Activated gamma-delta T cell treated with Interleukin-2 at 50 U/mL for 16 hours (primary cell): Measurements from ENCODE around the gene UGT1A7.
"Not testable (repeated sequence)": the region's sequence is repeated elsewhere in the genome, so short reads cannot be mapped to it uniquely, and the experiment has no call there.

Source experiments
- DNase-seq: peaks from one replicate; pipeline ENCODE4 v3.0.0-alpha.2; 2020

Gene UGT1A7

DNA sequence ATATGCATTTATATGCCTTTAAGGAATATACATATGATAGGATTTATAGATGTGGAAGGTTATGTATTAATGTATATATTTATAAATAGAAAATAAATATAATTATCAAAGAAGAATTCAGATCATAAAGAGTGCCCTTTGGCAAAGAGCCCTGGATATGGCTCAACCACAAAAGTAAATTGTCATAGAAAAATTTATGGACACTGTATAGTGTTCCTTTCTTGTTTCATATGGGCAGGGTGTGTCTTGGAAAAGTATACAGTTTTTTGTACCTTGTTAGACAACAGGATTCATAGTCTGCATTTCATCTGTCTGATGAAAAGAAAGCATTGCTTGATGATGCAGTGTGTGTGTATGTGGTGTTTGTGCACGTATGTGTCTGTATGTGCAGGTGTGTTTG, 2.9 kb downstream of the UGT1A7 start:
- DNase-seq: no peak

GRCh38 chr2:233686928-233687327, 5.2 kb downstream of the UGT1A7 start:
- DNase-seq: no peak

DNA sequence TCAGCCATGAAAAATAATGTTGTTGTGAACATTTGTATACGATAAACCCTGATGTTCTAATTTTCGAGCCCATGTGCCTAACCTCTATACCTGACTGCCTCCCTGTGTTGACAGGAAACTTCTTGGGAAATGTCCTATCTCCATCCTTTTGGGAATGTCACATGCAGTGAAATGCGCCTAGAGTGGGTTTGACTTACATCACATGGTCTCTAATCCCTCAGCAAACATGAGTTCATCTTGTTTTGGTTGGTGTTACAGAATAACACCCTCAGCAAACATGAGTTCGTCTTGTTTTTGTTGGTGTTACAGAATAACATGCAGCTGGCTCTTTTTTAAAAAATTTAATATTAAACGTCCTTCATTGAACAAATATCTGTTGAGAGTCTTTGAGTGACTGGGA, 6.6 kb downstream of the UGT1A7 start:
- DNase-seq: no peak

DNA sequence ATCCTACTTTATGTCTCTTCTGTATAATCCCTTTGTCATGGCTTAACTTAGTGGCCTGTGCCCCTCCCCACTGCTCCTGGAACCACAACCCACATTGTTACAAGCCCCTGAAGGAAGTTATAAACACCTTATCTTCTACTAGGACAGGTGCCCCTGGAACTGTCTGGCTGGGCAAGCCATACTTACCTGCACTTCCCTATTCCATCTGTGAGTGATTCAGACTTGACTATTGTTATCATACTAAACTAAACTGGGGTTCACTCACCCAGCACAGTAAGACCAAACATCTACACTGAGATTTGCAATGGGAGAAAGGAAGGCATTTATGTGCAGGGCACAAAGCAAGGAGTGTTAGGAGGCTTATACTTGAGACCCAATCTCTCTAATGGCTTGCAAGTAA, 7.3 kb downstream of the UGT1A7 start:
- no peak for DNase-seq

- no peak for DNase-seq
These were observed 7.8 kb downstream of the UGT1A7 start for GRCh38 chr2:233689501-233689900.

DNA sequence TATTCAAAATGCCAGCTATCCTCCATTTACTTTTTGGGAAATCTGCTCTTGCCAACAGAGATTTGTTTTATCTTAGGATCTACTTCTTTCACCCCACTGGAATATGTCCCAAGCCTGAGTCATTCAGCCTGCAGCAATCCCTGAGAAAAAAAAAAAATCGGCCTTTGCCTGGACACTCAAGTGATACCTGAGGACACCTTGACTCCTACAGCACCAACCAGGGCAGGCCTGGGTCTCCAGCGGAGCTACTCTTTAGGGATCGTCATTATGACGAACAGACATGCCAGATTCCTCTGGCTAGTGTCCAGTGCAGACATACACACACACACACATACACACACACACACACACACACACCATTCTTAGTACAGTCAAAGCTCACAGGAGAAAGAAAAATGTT, 8.7 kb downstream of the UGT1A7 start:
- no peak for DNase-seq

- no peak for DNase-seq
These were observed 10.0 kb downstream of the UGT1A7 start for GRCh38 chr2:233691443-233692433.

DNA sequence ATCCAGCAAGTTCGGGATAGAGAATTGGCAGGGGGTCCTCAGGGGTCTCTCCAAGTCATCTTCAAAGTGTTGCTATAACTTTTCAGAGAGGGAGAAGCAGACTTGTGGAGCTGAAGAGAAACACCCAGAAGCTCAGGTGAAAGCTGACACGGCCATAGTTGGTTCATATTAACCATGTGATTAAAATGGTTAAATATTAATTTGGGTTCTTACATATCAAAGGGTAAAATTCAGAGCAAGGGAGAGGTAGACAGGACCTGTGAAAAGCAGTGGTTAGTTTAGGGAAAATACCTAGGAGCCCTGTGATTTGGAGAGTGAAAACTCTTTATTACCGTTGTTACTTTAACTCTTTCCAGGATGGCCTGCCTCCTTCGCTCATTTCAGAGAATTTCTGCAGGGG, 10.9 kb downstream of the UGT1A7 start, which contains the start of gene UGT1A6:
UGT1A6 (plus strand) TSS at position 243 of the 400 bp plus-strand sequence; CDS start at position 358, 115 bp downstream.
- DNase-seq: no peak

DNA sequence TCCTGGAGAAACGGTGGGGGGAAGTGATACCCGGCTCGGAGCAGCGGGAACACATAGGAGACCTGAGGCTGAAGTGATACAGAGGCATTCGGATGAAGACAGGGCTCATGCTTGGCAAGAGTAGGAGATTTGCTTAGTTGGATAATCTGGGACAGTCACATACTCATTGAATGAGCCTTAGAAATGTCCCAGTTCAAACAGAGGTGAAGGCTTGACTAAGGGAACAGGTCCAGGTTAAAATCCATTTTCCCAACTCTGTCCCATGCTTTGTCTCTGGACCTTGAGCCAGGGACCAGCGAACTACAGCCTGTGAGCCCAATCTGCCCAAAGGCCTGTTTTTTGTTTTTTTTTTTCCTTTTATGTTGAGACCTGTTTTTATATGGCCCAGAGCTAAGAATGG, 12.3 kb downstream of the UGT1A7 start:
- no peak for DNase-seq

DNA sequence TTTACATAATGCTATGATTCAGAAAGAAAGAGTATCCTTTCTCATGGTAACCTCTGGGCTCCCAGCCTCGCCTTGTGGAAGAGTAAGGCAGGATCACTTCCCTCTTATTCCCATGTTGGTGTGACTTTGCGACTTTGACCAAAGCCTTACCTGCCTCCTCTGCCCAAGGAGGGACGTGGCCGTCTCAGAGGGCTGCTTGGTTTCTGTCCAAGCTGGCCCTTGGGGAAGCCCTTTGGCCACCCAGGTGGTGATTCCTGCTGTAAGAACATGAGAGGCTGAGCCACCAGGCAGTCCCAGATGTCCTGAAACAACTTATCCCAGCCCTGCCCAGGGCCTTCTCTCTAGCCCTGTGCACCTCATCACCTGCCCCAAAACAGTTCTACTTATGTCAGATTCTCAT, 17.0 kb downstream of the UGT1A7 start:
- DNase-seq: no peak

DNA sequence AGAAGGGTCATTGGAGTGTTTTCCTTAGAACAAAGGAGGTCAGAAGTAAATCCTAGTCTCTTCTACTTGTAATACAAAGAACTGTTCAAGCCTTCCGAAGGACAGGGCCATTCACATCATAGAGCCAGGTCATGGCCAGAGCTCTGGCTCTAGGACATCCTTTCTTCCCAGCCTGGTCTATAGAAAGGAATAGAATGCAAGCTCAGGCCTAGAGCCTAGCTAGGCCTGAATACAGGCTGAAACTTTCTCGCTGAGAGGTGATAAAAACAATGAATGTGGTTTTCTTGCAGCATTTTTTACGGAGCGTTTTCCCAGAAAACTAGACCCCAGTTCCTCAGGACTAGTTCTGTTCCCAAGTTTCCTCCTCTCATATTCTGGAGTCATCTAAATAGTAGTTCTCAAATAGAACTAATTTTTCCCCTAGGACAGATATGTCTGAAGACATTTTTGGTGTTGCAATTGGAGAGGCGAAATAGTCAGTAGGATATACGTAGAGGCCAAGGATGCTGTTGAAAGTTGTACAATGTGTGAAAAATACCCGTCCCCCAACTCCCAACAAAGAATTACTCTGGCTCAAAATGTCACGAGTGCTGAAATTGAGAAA, 17.8 kb downstream of the UGT1A7 start:
- no peak for DNase-seq

GRCh38 chr2:233700028-233700635, 18.4 kb downstream of the UGT1A7 start:
- DNase-seq: no peak

DNA sequence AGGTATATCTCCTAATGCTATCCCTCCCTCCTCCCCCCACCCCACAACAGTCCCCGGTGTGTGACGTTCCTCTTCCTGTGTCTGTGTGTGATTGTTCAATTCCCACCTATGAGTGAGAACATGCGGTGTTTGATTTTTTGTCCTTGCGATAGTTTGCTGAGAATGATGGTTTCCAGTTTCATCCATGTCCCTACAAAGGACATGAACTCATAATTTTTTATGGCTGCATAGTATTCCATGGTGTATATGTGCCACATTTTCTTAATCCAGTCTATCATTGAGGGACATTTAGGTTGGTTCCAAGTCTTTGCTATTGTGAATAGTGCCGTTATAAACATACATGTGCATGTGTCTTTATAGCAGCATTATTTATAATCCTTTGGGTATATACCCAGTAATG, 19.1 kb downstream of the UGT1A7 start:
- not testable (repeated sequence) for DNase-seq

DNA sequence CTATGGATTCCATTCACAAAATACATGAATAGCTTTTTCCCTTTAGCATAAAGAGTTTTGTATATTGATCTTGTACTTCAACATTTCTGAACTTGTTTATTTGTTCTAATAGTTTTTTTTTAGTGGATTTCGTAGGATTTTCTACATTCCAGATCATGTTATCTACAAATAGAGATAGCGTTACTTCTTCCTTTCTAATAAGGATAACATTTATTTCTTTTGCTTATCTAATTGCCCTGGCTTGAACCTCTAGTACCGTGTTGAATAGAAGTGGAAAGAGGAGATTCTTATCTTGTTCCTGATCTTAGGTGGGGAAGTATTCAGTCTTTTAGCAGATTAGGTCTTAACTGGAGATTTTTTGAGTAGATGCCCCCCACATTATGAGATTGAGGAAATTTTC, 20.5 kb downstream of the UGT1A7 start:
- no peak for DNase-seq

GRCh38 chr2:233705911-233706506, 24.3 kb downstream of the UGT1A7 start:
- no peak for DNase-seq

DNA sequence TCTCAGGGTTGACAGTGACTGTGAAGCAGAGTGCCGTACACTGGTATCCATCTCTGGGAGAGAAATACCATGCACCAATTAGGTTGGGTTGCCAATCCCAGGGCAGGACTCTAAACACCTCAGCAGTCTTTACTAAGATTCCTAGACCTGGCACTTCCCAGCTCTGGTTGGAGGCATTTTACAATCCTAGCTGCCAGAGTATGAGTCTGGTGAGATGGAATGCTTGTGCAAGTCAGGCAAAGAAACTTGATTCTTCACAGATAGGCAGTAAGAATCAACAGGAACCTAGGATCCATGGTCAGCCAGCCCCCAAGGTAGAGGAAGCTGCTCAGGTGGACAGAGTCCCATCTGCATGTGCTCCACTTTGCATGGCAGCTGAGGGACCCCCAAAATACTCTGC, 25.0 kb downstream of the UGT1A7 start:
- no peak for DNase-seq

GRCh38 chr2:233707940-233708644, 26.4 kb downstream of the UGT1A7 start:
- DNase-seq: no peak

GRCh38 chr2:233708942-233709341, 27.2 kb downstream of the UGT1A7 start:
- no peak for DNase-seq

DNA sequence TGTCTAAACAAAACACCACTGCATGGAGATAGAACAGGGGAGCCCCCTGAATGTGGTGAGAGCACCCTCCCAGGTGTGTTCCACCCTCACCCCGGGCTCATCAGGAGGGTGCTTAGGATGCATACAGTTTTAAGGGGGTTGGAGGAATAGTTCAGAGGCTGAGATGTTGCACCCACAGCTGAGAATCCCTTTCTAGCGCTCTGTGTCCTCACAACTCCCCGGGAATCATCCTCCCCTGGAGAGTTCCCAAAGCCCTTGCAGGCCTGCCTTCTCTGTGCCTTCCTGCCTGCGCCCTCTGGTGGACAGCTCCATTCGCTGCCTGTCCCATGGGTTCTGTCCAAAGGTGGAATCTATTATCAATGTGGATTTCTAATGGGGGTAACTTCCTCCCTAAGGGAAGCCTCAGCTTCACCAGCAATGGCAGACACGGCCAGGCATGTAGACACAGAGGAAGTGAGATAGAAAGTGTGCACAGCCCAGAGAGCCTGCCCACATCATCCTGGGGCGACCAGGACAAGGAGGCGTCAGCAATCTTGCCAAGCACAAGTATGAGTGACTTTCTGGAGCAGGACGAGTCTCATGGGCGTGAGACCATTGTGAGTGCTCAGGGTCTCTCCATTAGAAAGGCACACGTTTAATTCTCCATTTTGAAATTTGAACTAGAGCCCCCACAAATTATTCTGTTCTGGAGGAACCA, 29.8 kb downstream of the UGT1A7 start:
- peak; percentile 66 for DNase-seq

- no peak for DNase-seq
These were observed 31.0 kb downstream of the UGT1A7 start, which contains the start of gene UGT1A5 for GRCh38 chr2:233712611-233713261. TSS of gene UGT1A5 (plus strand) at chr2:233712907. CDS start at chr2:233712992, 85 bp downstream.

DNA sequence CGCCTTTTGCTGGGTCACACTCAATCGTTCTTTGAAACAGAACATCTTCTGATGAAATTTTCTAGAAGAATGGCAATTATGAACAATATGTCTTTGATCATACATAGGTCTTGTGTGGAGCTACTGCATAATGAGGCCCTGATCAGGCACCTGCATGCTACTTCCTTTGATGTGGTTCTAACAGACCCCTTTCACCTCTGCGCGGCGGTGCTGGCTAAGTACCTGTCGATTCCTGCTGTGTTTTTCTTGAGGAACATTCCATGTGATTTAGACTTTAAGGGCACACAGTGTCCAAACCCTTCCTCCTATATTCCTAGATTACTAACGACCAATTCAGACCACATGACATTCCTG, 31.5 kb downstream of the UGT1A7 start:
- DNase-seq: no peak
